Measurements from ENCODE around the gene SLC35C1.

- TF ChIP-seq, protein P1, sequence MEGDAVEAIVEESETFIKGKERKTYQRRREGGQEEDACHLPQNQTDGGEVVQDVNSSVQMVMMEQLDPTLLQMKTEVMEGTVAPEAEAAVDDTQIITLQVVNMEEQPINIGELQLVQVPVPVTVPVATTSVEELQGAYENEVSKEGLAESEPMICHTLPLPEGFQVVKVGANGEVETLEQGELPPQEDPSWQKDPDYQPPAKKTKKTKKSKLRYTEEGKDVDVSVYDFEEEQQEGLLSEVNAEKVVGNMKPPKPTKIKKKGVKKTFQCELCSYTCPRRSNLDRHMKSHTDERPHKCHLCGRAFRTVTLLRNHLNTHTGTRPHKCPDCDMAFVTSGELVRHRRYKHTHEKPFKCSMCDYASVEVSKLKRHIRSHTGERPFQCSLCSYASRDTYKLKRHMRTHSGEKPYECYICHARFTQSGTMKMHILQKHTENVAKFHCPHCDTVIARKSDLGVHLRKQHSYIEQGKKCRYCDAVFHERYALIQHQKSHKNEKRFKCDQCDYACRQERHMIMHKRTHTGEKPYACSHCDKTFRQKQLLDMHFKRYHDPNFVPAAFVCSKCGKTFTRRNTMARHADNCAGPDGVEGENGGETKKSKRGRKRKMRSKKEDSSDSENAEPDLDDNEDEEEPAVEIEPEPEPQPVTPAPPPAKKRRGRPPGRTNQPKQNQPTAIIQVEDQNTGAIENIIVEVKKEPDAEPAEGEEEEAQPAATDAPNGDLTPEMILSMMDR (IDR thresholded peaks at IDR 0.05), result no peak
- TF ChIP-seq EZH2 (IDR thresholded peaks at IDR 0.05; ENCODE audit: borderline replicate concordance, insufficient read depth, low read depth, low read length, poor library complexity, severe bottlenecking), result no peak
Observed at GRCh38 chr11:45755281-45755859, 49.6 kb upstream of the SLC35C1 start.

All from B cell (primary cell).